NT2/D1 (cell line): ENCODE results near the gene TBC1D22A.

ENCODE experiments used
- SUZ12 ChIP-seq: IDR thresholded peaks from 2 replicates; pipeline ENCODE4 v1.6.1; 2011; ENCODE audit not compliant: insufficient read length, insufficient read depth; ENCODE audit errors: extremely low read depth
- YY1 ChIP-seq: IDR thresholded peaks from 2 replicates; pipeline ENCODE4 v1.6.1; 2011; ENCODE audit not compliant: insufficient read length, insufficient read depth

DNA sequence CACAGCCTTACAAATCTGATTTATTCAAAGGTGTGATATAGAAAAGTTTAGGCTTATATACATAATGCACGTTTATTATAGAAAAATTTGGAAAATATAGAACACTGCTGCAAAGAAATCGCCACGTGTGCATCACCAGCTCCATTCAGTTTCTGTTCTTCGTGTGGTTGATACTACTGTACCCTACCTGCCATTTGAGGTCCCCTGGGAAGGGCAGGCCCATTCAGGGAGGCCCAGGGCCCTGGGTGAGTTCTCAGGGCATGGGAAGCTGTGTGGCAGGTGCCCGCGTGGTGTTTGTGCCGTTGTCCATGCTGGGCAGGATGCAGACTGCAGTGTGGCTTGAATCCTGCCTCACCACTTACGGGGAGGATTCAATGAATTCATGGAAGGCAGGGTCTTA lies 60.8 kb downstream of the TBC1D22A start:
- TF ChIP-seq YY1 = no peak
- TF ChIP-seq SUZ12 = no peak
